Measurements from ENCODE around the gene BMPR1A.
"Not testable (repeated sequence)": the region's sequence is repeated elsewhere in the genome, so short reads cannot be mapped to it uniquely, and the experiment has no call there.

The BMPR1A gene

DNA sequence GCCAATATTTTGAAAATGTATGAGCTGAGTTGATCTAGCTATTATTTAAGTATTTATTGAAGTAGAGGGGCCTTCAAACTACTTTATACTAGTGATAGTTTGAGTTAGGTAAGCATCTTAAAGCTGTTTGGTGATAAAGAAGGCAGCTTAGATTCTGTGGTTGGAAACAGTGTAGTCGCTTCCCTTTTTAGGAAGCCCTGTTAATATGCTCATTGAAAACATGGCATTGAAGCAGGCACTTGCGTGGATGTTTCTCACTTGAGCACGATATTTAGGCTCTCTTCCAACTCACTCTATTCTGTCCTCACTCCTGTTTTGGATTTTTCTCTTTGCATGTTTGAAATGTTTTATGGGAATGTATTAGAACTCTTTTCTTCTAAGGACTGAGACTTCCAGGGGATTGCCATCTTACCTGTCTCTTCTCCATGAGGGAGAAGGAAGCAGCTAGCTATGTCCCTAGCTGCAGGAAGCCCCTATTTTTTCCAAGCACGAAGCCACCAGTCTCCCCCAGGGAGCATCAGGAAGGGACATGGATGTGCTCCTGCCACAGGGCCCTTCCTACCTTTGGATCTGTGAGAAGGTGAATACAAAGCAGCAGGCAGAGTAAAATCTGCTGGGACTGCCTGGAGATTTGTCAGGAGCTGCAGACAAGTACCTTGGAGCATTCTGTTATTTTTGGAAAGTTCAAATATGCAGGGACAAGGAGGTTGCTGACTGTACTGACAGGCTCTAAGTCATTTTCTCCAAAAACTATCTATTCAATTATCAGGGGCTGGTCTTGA is 22.0 kb upstream of the BMPR1A start:
- no peak overlapping the region for H2AFZ ChIP-seq (ENCODE audit: low read length)
- H3K9me3 ChIP-seq (ENCODE audit: insufficient read depth, low read depth, low read length), result no peaks in the 10 kb centered on the region

DNA sequence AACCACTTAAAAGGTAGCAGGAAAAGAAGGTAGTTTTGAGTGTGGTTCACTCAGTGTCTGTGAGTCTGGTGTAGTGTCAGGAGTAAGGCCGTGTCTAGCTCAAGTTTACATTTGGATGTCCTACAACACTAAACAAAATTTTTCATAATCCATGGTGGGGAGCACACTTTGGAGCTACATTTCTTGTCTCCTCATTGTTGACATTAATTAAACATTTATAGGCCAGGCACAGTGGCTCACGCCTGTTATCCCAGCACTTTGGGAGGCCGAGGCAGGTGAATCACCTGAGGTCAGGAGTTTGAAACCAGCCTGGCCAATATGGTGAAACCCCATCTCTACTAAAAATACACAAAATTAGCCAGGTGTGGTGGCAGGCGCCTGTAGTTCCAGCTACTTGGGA is 21.1 kb upstream of the BMPR1A start:
- not testable (repeated sequence) for H3K4me2 ChIP-seq (ENCODE audit: low read depth, low read length, poor library complexity, severe bottlenecking); H2AFZ ChIP-seq (ENCODE audit: low read length); H3K9me2 ChIP-seq (replicated peaks; ENCODE audit: low read depth, low read length); H4K20me1 ChIP-seq (ENCODE audit: insufficient read depth, low read length, poor library complexity, severe bottlenecking); H3K4me3 ChIP-seq (ENCODE audit: low read length, poor library complexity, severe bottlenecking); H3K36me3 ChIP-seq (ENCODE audit: insufficient read depth, low read length); H3K79me2 ChIP-seq (ENCODE audit: insufficient read depth, low read length); H3K4me1 ChIP-seq (ENCODE audit: insufficient read depth, low read length, poor library complexity, severe bottlenecking); H3K9me3 ChIP-seq (ENCODE audit: insufficient read depth, low read depth, low read length); H3F3A ChIP-seq (ENCODE audit: low read depth); H3K9ac ChIP-seq (ENCODE audit: low read depth, low read length, poor library complexity, severe bottlenecking)
- H3K27me3 ChIP-seq (ENCODE audit: insufficient read depth, low read length, poor library complexity, severe bottlenecking), result peaks cover 66% of the 10 kb centered on the region

More for the DNA sequence above, 22.0 kb upstream of the BMPR1A start:
- Histone ChIP-seq H3K9me2 (replicated peaks; ENCODE audit: low read depth, low read length) (no peaks in the 10 kb centered on the region), H3K36me3 (ENCODE audit: insufficient read depth, low read length) (no peaks in the 10 kb centered on the region), H3K4me3 (ENCODE audit: low read length, poor library complexity, severe bottlenecking) (no peak overlapping the region), H3K79me2 (ENCODE audit: insufficient read depth, low read length) (no peaks in the 10 kb centered on the region), H3K4me2 (ENCODE audit: low read depth, low read length, poor library complexity, severe bottlenecking) (no peak overlapping the region), H3K4me1 (ENCODE audit: insufficient read depth, low read length, poor library complexity, severe bottlenecking) (no peaks in the 10 kb centered on the region), H3K9ac (ENCODE audit: low read depth, low read length, poor library complexity, severe bottlenecking) (no peak overlapping the region), H3F3A (ENCODE audit: low read depth) (no peaks in the 10 kb centered on the region), H3K27me3 (ENCODE audit: insufficient read depth, low read length, poor library complexity, severe bottlenecking) (peaks cover 66% of the 10 kb centered on the region), H4K20me1 (ENCODE audit: insufficient read depth, low read length, poor library complexity, severe bottlenecking) (no peaks in the 10 kb centered on the region)
- no peak for TF ChIP-seq EZH2phosphoT487 (IDR thresholded peaks at IDR 0.05; ENCODE audit: borderline replicate concordance)
- TF ChIP-seq, protein P1, sequence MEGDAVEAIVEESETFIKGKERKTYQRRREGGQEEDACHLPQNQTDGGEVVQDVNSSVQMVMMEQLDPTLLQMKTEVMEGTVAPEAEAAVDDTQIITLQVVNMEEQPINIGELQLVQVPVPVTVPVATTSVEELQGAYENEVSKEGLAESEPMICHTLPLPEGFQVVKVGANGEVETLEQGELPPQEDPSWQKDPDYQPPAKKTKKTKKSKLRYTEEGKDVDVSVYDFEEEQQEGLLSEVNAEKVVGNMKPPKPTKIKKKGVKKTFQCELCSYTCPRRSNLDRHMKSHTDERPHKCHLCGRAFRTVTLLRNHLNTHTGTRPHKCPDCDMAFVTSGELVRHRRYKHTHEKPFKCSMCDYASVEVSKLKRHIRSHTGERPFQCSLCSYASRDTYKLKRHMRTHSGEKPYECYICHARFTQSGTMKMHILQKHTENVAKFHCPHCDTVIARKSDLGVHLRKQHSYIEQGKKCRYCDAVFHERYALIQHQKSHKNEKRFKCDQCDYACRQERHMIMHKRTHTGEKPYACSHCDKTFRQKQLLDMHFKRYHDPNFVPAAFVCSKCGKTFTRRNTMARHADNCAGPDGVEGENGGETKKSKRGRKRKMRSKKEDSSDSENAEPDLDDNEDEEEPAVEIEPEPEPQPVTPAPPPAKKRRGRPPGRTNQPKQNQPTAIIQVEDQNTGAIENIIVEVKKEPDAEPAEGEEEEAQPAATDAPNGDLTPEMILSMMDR (conservative IDR thresholded peaks at IDR 0.05; ENCODE audit: low read length), result no peak

DNA sequence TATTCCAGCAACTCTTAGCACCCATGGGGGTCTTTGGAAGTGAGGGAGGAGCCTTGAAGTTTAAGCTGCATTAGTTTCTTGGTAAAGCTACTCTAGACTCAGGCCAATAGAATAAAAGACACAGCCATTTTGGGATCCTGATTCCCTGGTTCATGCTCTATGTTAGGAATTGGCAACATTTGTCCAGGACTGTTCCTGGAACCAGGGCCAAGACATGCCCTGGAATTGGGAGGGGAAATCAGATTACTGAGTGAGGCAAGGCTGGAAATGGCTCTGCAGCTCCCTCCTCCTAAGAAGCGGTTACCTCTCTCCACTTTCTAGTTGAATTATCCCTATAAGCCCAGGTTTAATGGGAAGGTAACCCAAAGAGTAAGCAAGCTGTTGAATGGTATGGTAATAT is 14.2 kb upstream of the BMPR1A start:
- TF ChIP-seq, protein P1 (conservative IDR thresholded peaks at IDR 0.05; ENCODE audit: low read length), result no peak
- no peak for TF ChIP-seq EZH2phosphoT487 (IDR thresholded peaks at IDR 0.05; ENCODE audit: borderline replicate concordance)
- H3F3A ChIP-seq (ENCODE audit: low read depth), result no peaks in the 10 kb centered on the region
- no peak overlapping the region for H3K9ac ChIP-seq (ENCODE audit: low read depth, low read length, poor library complexity, severe bottlenecking)
- H3K4me3 ChIP-seq (ENCODE audit: low read length, poor library complexity, severe bottlenecking), result no peak overlapping the region
- no peaks in the 10 kb centered on the region for H3K9me3 ChIP-seq (ENCODE audit: insufficient read depth, low read depth, low read length)
- H2AFZ ChIP-seq (ENCODE audit: low read length), result no peak overlapping the region
- peaks cover 82% of the 10 kb centered on the region for H3K27me3 ChIP-seq (ENCODE audit: insufficient read depth, low read length, poor library complexity, severe bottlenecking)
- no peaks in the 10 kb centered on the region for H4K20me1 ChIP-seq (ENCODE audit: insufficient read depth, low read length, poor library complexity, severe bottlenecking)
- H3K36me3 ChIP-seq (ENCODE audit: insufficient read depth, low read length), result no peaks in the 10 kb centered on the region
- H3K4me2 ChIP-seq (ENCODE audit: low read depth, low read length, poor library complexity, severe bottlenecking), result no peak overlapping the region
- no peaks in the 10 kb centered on the region for H3K79me2 ChIP-seq (ENCODE audit: insufficient read depth, low read length)
- no peaks in the 10 kb centered on the region for H3K4me1 ChIP-seq (ENCODE audit: insufficient read depth, low read length, poor library complexity, severe bottlenecking)
- H3K9me2 ChIP-seq (replicated peaks; ENCODE audit: low read depth, low read length), result no peaks in the 10 kb centered on the region

Data from Loucy (cell line).